ENCODE data around the gene TM9SF3. TPM values are rescaled to one million over a fixed set of nuclear protein-coding genes. Genes with fewer than 3 reads are reported as not detected.

The TM9SF3 gene
- total RNA-seq, 3 donors from 2014 or later, result 95.7 to 118 (median 116) TPM

GRCh38 chr10:96625173-96625572, 38.4 kb upstream of the TM9SF3 start:
- Histone ChIP-seq H3K4me1 (no peaks in the 10 kb centered on the region), H3K9me3 (no peaks in the 10 kb centered on the region), H3K27me3 (no peaks in the 10 kb centered on the region), H3K36me3 (no peaks in the 10 kb centered on the region), H3K27ac (no peak overlapping the region), H3K4me3 (no peak overlapping the region)
- no peak for DNase-seq (ENCODE audit: low spot score in 2 of 2)
- intact Hi-C loops (cut with DNase I; ENCODE audit: low total_unique reads), result no loop called here
- no peak for TF ChIP-seq CTCF (IDR thresholded peaks at IDR 0.05)
- no peak for TF ChIP-seq POLR2A (IDR thresholded peaks at IDR 0.05)
- TF ChIP-seq POLR2AphosphoS5 (IDR thresholded peaks at IDR 0.05), result no peak

- Histone ChIP-seq H3K4me1 (peaks cover 0 to 7% of the 10 kb centered on the region in 2 donors), H3K27me3 (no peaks in the 10 kb centered on the region), H3K9me3 (no peaks in the 10 kb centered on the region), H3K4me3 (no peak overlapping the region), H3K27ac (no peak overlapping the region), H3K36me3 (no peaks in the 10 kb centered on the region)
- intact Hi-C loops (cut with DNase I; ENCODE audit: low total_unique reads), result no loop called here
- TF ChIP-seq POLR2A (IDR thresholded peaks at IDR 0.05) (no peak), POLR2AphosphoS5 (IDR thresholded peaks at IDR 0.05) (no peak), CTCF (IDR thresholded peaks at IDR 0.05) (no peak)
- no peak for DNase-seq (ENCODE audit: low spot score in 2 of 2)
These were observed 35.4 kb upstream of the TM9SF3 start for GRCh38 chr10:96622013-96622787.

GRCh38 chr10:96619796-96620773, 33.3 kb upstream of the TM9SF3 start:
- intact Hi-C loops (cut with DNase I; ENCODE audit: low total_unique reads), result no loop called here
- DNase-seq (ENCODE audit: low spot score in 2 of 2), result no peak
- Histone ChIP-seq H3K4me3 (no peak overlapping the region), H3K4me1 (peaks cover 0 to 7% of the 10 kb centered on the region in 2 donors), H3K9me3 (no peaks in the 10 kb centered on the region), H3K36me3 (no peaks in the 10 kb centered on the region), H3K27me3 (no peaks in the 10 kb centered on the region), H3K27ac (no peak overlapping the region)
- TF ChIP-seq POLR2A (IDR thresholded peaks at IDR 0.05) (no peak), POLR2AphosphoS5 (IDR thresholded peaks at IDR 0.05) (no peak), CTCF (IDR thresholded peaks at IDR 0.05) (no peak)

- intact Hi-C loops (cut with DNase I; ENCODE audit: low total_unique reads), result no loop called here
- H3K9me3 ChIP-seq, result no peaks in the 10 kb centered on the region
- H3K36me3 ChIP-seq, result no peaks in the 10 kb centered on the region
- TF ChIP-seq POLR2A (IDR thresholded peaks at IDR 0.05) (no peak), POLR2AphosphoS5 (IDR thresholded peaks at IDR 0.05) (no peak), CTCF (IDR thresholded peaks at IDR 0.05) (no peak)
- no peak overlapping the region for H3K27ac ChIP-seq
- DNase-seq (ENCODE audit: low spot score in 2 of 2), result no peak
- H3K4me1 ChIP-seq, result peaks cover 0 to 7% of the 10 kb centered on the region in 2 donors
- no peak overlapping the region for H3K4me3 ChIP-seq
- no peaks in the 10 kb centered on the region for H3K27me3 ChIP-seq
These were observed 32.3 kb upstream of the TM9SF3 start for GRCh38 chr10:96619120-96619519.

- Histone ChIP-seq H3K9me3 (no peaks in the 10 kb centered on the region), H3K4me3 (no peak overlapping the region), H3K4me1 (peaks cover 0 to 7% of the 10 kb centered on the region in 2 donors), H3K36me3 (no peaks in the 10 kb centered on the region), H3K27ac (no peak overlapping the region), H3K27me3 (no peaks in the 10 kb centered on the region)
- no peak for DNase-seq (ENCODE audit: low spot score in 2 of 2)
- TF ChIP-seq POLR2A (IDR thresholded peaks at IDR 0.05) (no peak), POLR2AphosphoS5 (IDR thresholded peaks at IDR 0.05) (no peak), CTCF (IDR thresholded peaks at IDR 0.05) (no peak)
- intact Hi-C loops (cut with DNase I; ENCODE audit: low total_unique reads), result no loop called here
These were observed 31.8 kb upstream of the TM9SF3 start for GRCh38 chr10:96618653-96619052.

All from breast epithelium (tissue), 4 donors.